Epithelial cell of proximal tubule (primary cell): ENCODE results near the gene CHL1. TPM values are rescaled to one million over a fixed set of nuclear protein-coding genes. Genes with fewer than 3 reads are reported as not detected.

Source experiments
- DNase-seq: peaks from one replicate; pipeline ENCODE4 v3.0.0-alpha.2; 2011; ENCODE audit warnings: low read depth
- H3K4me3 ChIP-seq: 2 replicates; pipeline ENCODE4 v1.5.1; 2011; ENCODE audit warnings: low read depth, mild to moderate bottlenecking, low read length
- CTCF ChIP-seq: conservative IDR thresholded peaks from 2 replicates; pipeline ENCODE4 v1.5.1; 2012; ENCODE audit warnings: low read depth, mild to moderate bottlenecking, low read length
- total RNA-seq: library from RNA; depleted of rRNA; stranded (reverse); fragments of >200 nt; gene quantifications from 2 replicates; pipeline ENCODE4 v1.2.3, GENCODE V29; 2015

The CHL1 gene
- total RNA-seq, 1 donor from 2014 or later, result 0.17 TPM

GRCh38 chr3:458653-459310 is 262.2 kb downstream of the CHL1 start:
- TF ChIP-seq CTCF, result no peak
- no peak overlapping the region for H3K4me3 ChIP-seq
- DNase-seq, result no peak
